Tibial artery (tissue), 4 donors: ENCODE data around the gene ACIN1.
"Not testable (repeated sequence)": the region's sequence is repeated elsewhere in the genome, so short reads cannot be mapped to it uniquely, and the experiment has no call there.

Experiments
- DNase-seq, 2 donors: peaks; one replicate each; pipeline ENCODE4 v3.0.0-alpha.2; 2019
- H3K27ac ChIP-seq, 2 donors: fragments of 200-600 bp; sonication (generic) in 1 of 2; 1 replicate in 1 of 2; 2 replicates in 1 of 2; pipeline ENCODE4 v1.5.1; 2018 to 2019; ENCODE audit warnings: mild to moderate bottlenecking in 1 of 2
- H3K27me3 ChIP-seq, 2 donors: fragments of 200-600 bp; sonication (generic) in 1 of 2; one replicate each; pipeline versions ENCODE4 v1.5.1 to v1.6.0; 2016 to 2019
- H3K36me3 ChIP-seq, 3 donors: fragments of 200-600 bp; sonication (generic) in 2 of 3; one replicate each; pipeline ENCODE4 v1.5.1; 2016 to 2019; ENCODE audit warnings: mild to moderate bottlenecking in 2 of 3
- H3K4me1 ChIP-seq, 4 donors: fragments of 200-600 bp; sonication (generic) in 2 of 4; 1 replicate in 3 of 4; 2 replicates in 1 of 4; pipeline ENCODE4 v1.5.1; 2016 to 2019
- H3K4me3 ChIP-seq, 2 donors: fragments of 200-600 bp; sonication (generic) in 1 of 2; 1 replicate in 1 of 2; 2 replicates in 1 of 2; pipeline ENCODE4 v1.5.1; 2018 to 2019; ENCODE audit warnings: mild to moderate bottlenecking in 2 of 2
- H3K9me3 ChIP-seq, 3 donors: fragments of 200-600 bp; sonication (generic) in 1 of 3; one replicate each; pipeline ENCODE4 v1.5.1; 2016 to 2019
- intact Hi-C: fragments of 100-400 bp; cut with DNase I; formaldehyde crosslinking; loops from one replicate; pipeline ENCODE4 v1.15.0; 2023; ENCODE audit warnings: low total_unique reads
- TF ChIP-seq, protein P1 (sequence below), 2 experiments: fragments of 200-600 bp in 1 of 2; fragments of 450-650 bp in 1 of 2; IDR thresholded peaks; one replicate each; pipeline ENCODE4 v1.5.1; 2017 to 2019; ENCODE audit warnings: antibody characterized with exemption in 2 of 2, mild to moderate bottlenecking in 1 of 2, moderate library complexity in 1 of 2

Gene ACIN1

DNA sequence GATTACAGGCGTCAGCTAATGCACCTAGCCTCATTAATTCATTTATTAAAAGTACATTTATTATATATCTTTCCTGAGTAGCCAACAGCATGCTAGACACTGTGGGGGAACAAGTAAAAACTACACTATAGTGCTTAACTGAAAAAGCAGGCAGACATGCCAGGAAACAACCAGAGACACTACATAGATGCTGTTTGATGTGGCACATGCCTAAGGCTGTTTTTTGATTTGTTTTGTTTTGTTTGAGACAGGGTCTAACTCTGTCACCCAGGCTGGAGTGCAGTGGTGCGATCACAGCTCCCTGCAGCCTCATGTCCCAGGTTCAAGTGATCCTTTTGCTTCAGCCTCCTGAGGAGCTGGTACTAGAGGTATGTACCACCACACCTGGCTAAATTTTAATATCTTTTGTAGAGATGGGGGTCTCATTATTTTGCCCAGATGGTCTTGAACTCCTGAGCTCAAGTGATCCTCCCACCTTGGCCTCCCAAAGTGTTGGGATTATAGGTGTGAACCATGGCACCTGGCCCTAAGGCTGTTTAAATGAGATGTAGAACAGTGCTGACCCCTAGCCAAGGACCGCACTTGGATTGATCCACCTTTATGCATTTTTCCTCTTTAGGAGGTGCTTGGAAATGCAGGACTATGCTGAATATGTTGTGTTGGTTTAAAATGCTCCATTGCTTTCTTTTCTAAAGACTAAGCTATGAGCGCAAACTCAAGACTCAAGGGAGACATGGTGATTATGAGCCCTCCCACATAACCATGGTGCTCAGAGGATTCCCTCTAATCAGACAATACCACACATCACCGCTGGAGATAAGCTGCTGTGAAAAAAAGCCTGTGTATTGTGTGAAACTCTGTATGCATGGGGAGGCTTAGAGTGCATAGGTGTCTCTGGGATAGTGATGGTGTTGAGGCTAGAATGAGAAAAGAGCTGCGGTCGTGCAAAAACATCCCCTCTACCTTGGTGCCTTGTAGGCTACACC, 74.5 kb downstream of the ACIN1 start:
- TF ChIP-seq, protein P1, sequence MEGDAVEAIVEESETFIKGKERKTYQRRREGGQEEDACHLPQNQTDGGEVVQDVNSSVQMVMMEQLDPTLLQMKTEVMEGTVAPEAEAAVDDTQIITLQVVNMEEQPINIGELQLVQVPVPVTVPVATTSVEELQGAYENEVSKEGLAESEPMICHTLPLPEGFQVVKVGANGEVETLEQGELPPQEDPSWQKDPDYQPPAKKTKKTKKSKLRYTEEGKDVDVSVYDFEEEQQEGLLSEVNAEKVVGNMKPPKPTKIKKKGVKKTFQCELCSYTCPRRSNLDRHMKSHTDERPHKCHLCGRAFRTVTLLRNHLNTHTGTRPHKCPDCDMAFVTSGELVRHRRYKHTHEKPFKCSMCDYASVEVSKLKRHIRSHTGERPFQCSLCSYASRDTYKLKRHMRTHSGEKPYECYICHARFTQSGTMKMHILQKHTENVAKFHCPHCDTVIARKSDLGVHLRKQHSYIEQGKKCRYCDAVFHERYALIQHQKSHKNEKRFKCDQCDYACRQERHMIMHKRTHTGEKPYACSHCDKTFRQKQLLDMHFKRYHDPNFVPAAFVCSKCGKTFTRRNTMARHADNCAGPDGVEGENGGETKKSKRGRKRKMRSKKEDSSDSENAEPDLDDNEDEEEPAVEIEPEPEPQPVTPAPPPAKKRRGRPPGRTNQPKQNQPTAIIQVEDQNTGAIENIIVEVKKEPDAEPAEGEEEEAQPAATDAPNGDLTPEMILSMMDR (IDR thresholded peaks at IDR 0.05), result no peak
- Histone ChIP-seq H3K4me3 (no peak overlapping the region), H3K4me1 (no peaks in the 10 kb centered on the region), H3K36me3 (peaks cover 2 to 16% (median 6%) of the 10 kb centered on the region in 3 donors), H3K27ac (no peak overlapping the region), H3K9me3 (no peaks in the 10 kb centered on the region), H3K27me3 (no peaks in the 10 kb centered on the region)
- DNase-seq, result no peak
- intact Hi-C loops, result no loop called here

DNA sequence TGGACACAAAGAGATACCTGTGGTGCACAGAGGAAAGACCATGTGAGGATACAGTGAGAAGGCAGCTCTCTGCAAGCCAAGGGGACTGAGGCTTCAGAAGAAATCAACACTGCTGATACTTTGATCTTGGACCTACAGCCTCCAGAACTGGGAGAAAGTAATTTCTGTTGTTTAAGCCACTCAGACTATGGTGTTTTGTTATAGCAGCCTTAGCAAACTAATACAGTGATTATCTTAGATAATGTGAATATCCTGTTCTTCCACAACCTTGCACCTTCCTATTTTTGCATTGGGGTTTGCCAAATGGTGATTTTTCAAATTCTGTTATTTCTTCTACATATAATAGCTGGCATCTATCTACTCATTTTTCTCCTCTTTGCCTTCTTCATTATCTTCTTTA, 76.8 kb downstream of the ACIN1 start:
- DNase-seq, result no peak
- H3K36me3 ChIP-seq, result no peaks in the 10 kb centered on the region
- H3K27me3 ChIP-seq, result no peaks in the 10 kb centered on the region
- H3K27ac ChIP-seq, result no peak overlapping the region
- TF ChIP-seq, protein P1 (IDR thresholded peaks at IDR 0.05), result no peak
- H3K4me3 ChIP-seq, result no peak overlapping the region
- no peaks in the 10 kb centered on the region for H3K9me3 ChIP-seq
- H3K4me1 ChIP-seq, result no peaks in the 10 kb centered on the region
- intact Hi-C loops, result no loop called here

DNA sequence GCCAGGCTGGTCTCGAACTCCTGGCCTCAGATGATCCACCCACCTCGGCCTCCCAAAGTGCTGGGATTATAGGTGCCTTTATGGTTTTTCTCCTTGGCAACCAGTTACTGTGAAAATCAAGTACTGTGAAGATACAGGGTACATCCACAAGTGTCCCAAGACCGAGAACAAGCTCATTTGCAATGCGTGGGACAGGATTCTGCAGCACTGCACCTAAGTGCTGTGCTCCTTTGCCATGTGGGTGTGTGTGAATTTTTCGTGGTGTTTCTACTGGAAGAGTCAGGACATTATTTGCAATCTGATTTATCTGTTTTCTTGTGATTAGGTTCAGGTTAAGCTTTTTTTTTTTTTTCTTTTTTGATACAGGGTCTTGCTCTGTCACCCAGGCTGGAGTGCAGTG, 77.8 kb downstream of the ACIN1 start:
- TF ChIP-seq, protein P1 (IDR thresholded peaks at IDR 0.05), result no peak
- Histone ChIP-seq H3K4me3 (no peak overlapping the region), H3K27ac (no peak overlapping the region), H3K9me3 (no peaks in the 10 kb centered on the region), H3K36me3 (no peaks in the 10 kb centered on the region), H3K27me3 (no peaks in the 10 kb centered on the region), H3K4me1 (no peaks in the 10 kb centered on the region)
- DNase-seq, result no peak
- intact Hi-C loops, result no loop called here

DNA sequence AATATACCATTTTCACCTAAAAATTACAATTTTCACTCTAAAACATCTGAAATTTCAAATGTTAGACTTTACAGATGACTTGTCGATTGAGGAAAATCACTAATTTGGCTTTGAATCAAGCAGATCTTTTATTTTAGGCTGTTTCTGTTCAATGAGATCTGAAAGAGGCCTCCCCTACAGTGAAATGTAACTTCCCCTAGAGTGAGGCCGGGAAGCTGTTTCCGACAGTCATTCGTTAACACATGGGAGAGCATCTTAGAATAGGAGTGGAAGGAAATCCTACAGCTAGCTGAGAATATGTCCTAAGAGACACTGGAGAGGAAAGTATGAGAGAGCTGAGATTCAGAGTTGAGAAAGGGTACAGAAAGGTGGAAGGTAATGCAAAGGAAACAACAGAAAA, 79.3 kb downstream of the ACIN1 start:
- Histone ChIP-seq H3K9me3 (no peaks in the 10 kb centered on the region), H3K4me3 (no peak overlapping the region), H3K36me3 (no peaks in the 10 kb centered on the region), H3K27ac (no peak overlapping the region), H3K27me3 (no peaks in the 10 kb centered on the region), H3K4me1 (no peaks in the 10 kb centered on the region)
- no peak for DNase-seq
- intact Hi-C loops, result no loop called here
- TF ChIP-seq, protein P1 (IDR thresholded peaks at IDR 0.05), result no peak

DNA sequence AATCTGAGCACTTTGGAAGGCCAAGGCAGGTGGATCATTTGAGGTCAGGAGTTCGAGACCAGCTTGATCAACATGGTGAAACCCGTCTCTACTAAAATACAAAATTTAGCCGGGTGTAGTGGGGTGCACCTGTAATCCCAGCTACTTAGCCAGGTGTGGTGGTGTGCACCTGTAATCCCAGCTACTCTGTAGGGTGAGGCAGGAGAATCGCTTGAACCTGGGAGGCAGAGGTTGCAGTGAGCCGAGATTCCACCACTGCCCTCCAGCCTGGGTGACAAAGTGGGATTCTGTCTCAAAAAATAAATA, 81.2 kb downstream of the ACIN1 start:
- H3K27ac ChIP-seq, H3K9me3 ChIP-seq, H3K4me3 ChIP-seq, H3K36me3 ChIP-seq, H3K27me3 ChIP-seq, intact Hi-C loops, DNase-seq: not testable (repeated sequence)
- peaks cover 0 to 10% (median 3%) of the 10 kb centered on the region in 4 donors for H3K4me1 ChIP-seq

DNA sequence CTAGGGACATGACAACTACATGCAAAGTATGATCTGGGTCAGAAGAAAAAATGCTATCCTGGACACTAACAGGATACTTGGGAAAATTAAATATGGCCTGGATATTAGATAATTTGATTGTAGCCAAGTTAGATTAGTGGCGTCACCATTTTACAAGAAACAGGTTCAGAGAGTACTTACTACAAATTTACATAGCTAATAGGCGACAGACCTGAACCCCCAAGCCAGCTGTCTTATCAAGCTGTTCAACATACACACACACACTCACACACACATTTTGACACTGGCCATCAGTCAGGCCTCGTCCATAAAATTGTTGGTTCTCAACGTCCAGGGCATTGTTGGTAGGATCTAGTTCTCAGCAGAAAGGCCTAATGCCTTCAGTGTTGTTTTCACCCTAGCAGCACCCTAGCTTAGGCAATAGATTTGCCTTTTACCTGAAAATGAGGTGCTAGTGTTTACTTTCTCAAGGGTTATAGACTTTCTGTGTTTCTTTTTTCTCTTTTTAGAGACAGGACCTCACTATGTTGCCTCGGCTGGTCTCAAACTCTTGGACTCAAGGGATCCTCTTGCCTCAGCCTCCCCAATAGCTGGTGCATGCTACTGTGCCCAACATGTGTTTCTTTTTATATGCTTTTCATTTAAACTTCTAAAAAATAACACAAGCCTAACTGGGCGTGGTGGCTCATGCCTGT, 81.7 kb downstream of the ACIN1 start:
- Histone ChIP-seq H3K9me3 (no peaks in the 10 kb centered on the region), H3K36me3 (no peaks in the 10 kb centered on the region), H3K27ac (peak overlapping the region; percentile 2 to 40), H3K27me3 (no peaks in the 10 kb centered on the region), H3K4me1 (peaks cover 0 to 10% (median 3%) of the 10 kb centered on the region in 4 donors), H3K4me3 (no peak overlapping the region)
- TF ChIP-seq, protein P1 (IDR thresholded peaks at IDR 0.05), result no peak
- intact Hi-C loops, result no loop called here
- no peak for DNase-seq
